Spleen (tissue), 11 donors: ENCODE measurements around the gene OR8I2. TPM values are rescaled to one million over a fixed set of nuclear protein-coding genes. Genes with fewer than 3 reads are reported as not detected.
"Not testable (repeated sequence)": the region's sequence is repeated elsewhere in the genome, so short reads cannot be mapped to it uniquely, and the experiment has no call there.

Source experiments
- DNase-seq: peaks from one replicate; pipeline ENCODE4 v3.0.0-alpha.2; 2020
- H3K27ac ChIP-seq, 8 donors: fragments of 200-600 bp; sonication (generic) in 7 of 8; 1 replicate in 4 of 8; 2 replicates in 4 of 8; pipeline versions ENCODE4 v1.5.0 to v1.8.0; 2016 to 2021; ENCODE audit warnings: inconsistent platforms in 4 of 8, mild to moderate bottlenecking in 4 of 8, moderate library complexity in 1 of 8
- H3K27me3 ChIP-seq, 7 donors: fragments of 200-600 bp; sonication (generic) in 6 of 7; replicated peaks in 1 of 7; 1 replicate in 4 of 7; 2 replicates in 3 of 7; pipeline versions ENCODE4 v1.5.0 to v1.8.0; 2016 to 2021; ENCODE audit warnings: inconsistent platforms in 3 of 7, mild to moderate bottlenecking in 1 of 7
- H3K36me3 ChIP-seq, 6 donors: fragments of 200-600 bp; sonication (generic) in 5 of 6; 1 replicate in 4 of 6; 2 replicates in 2 of 6; pipeline versions ENCODE4 v1.5.0 to v1.8.0; 2016 to 2021; ENCODE audit warnings: inconsistent platforms in 2 of 6
- H3K4me1 ChIP-seq, 6 donors: fragments of 200-600 bp; sonication (generic) in 5 of 6; 1 replicate in 3 of 6; 2 replicates in 3 of 6; pipeline versions ENCODE4 v1.5.0 to v1.8.0; 2016 to 2021; ENCODE audit warnings: inconsistent platforms in 3 of 6
- H3K4me3 ChIP-seq, 8 donors: fragments of 200-600 bp; sonication (generic) in 7 of 8; 1 replicate in 4 of 8; 2 replicates in 4 of 8; pipeline versions ENCODE4 v1.5.0 to v1.8.0; 2016 to 2021; ENCODE audit warnings: inconsistent platforms in 4 of 8, mild to moderate bottlenecking in 4 of 8, moderate library complexity in 2 of 8
- H3K9me3 ChIP-seq, 8 donors: fragments of 200-600 bp; sonication (generic) in 7 of 8; 1 replicate in 4 of 8; 2 replicates in 4 of 8; pipeline versions ENCODE4 v1.5.0 to v1.8.0; 2016 to 2021; ENCODE audit warnings: inconsistent platforms in 4 of 8
- CTCF ChIP-seq, 11 experiments: fragments of 200-600 bp in 7 of 11; fragments of 450-650 bp in 4 of 11; sonication (generic) in 4 of 11; IDR thresholded peaks in 8 of 11; conservative IDR thresholded peaks in 3 of 11; 1 replicate in 7 of 11; 2 replicates in 4 of 11; pipeline versions ENCODE4 v1.4.0 to v1.8.0; 2016 to 2021; ENCODE audit warnings: antibody characterized with exemption in 11 of 11, inconsistent platforms in 4 of 11, mild to moderate bottlenecking in 1 of 11
- POLR2A ChIP-seq, 3 donors: fragments of 450-650 bp; IDR thresholded peaks; one replicate each; pipeline ENCODE4 v1.5.1; 2017; ENCODE audit warnings: antibody characterized with exemption in 3 of 3, mild to moderate bottlenecking in 1 of 3
- POLR2AphosphoS5 ChIP-seq, 3 donors: sonication (generic); formaldehyde crosslinking; IDR thresholded peaks; one replicate each; pipeline ENCODE4 v1.5.1; 2017; ENCODE audit warnings: antibody characterized with exemption in 3 of 3
- WGBS, 5 donors: extraction: QIAGEN DNeasy Blood & Tissue Kit in 3 of 5; methylation state at CpG; one replicate each; pipeline versions ENCODE4 v1.1.5 to v1.1.7; 2013 to 2018; 5-methylcytosine and 5-hydroxymethylcytosine counted together
- intact Hi-C: fragments of 100-400 bp; cut with DNase I; formaldehyde crosslinking; loops from one replicate; pipeline ENCODE4 v1.15.0; 2023; ENCODE audit warnings: low total_unique reads
- polyA plus RNA-seq, 3 donors: library from polyadenylated mRNA; stranded (reverse); fragments of 200-250 nt; gene quantifications; one replicate each; pipeline ENCODE4 v1.2.1, GENCODE V29; 2013
- small RNA-seq, 4 donors: library from RNA; depleted of rRNA; stranded (forward); fragments of <200 nt; gene quantifications; one replicate each; pipeline ENCODE3, GENCODE V24; 2016
- total RNA-seq, 7 donors: library from RNA; depleted of rRNA in 3 of 7; stranded (reverse); fragments of >200 nt in 3 of 7; fragmentation: NEBNext Ultra II Directional in 4 of 7; extraction: Animal tissue kit (Norgen Biotek cat#: 25700) in 4 of 7; gene quantifications; one replicate each; pipeline versions ENCODE4 v1.1.0 to v1.2.1, GENCODE V29; 2016 to 2021
- donor health status: healthy with polysubstance abuse.
- donor health status: DM: no; HTN: no; CAD: no; lungs with moderate emphysema.
- donor health status: DM: no; HTN: no; CAD: no.
- donor health status: Bipolar disorder and iron deficiency.
- donor health status: healthy.
- donor health status: DM: no; HTN: no; CAD: no.
- donor health status: DM: yes; HTN: yes; CAD: no.

The OR8I2 gene
- total and polyA plus RNA-seq, 10 donors = not detected

- intact Hi-C loops = no loop called here
- Histone ChIP-seq H3K4me1 (no peaks in the 10 kb centered on the region), H3K27me3 (no peaks in the 10 kb centered on the region), H3K36me3 (no peaks in the 10 kb centered on the region), H3K9me3 (peaks cover 0 to 28% (median 8%) of the 10 kb centered on the region in 8 donors), H3K4me3 (no peak within 1 kb of the TSS), H3K27ac (no peak within 1 kb of the TSS)
- DNase-seq = no peak
- 73 to 94% (median 79%) methylated on average over 6 of the region's 6 CpGs for WGBS, 5 donors
- TF ChIP-seq POLR2A (IDR thresholded peaks at IDR 0.05) (no peak), POLR2AphosphoS5 (IDR thresholded peaks at IDR 0.05) (no peak), CTCF (IDR thresholded peaks at IDR 0.05 in 8 of 11, conservative IDR thresholded peaks at IDR 0.05 in 3 of 11) (no peak)
These were observed 29.0 kb downstream of the OR8I2 start, which contains the start of gene OR8H3 for GRCh38 chr11:56122073-56122472. OR8H3 (plus strand) TSS chr11:56122373; CDS start chr11:56122373, 0 bp downstream.

- intact Hi-C loops = no loop called here
- H3K27ac ChIP-seq = no peak within 1 kb of the TSS
- no peak for DNase-seq
- H3K4me3 ChIP-seq = no peak within 1 kb of the TSS
- peaks cover 0 to 23% (median 5%) of the 10 kb centered on the region in 8 donors for H3K9me3 ChIP-seq
- H3K4me1 ChIP-seq = no peaks in the 10 kb centered on the region
- H3K36me3 ChIP-seq = no peaks in the 10 kb centered on the region
- no peaks in the 10 kb centered on the region for H3K27me3 ChIP-seq
- TF ChIP-seq POLR2A (IDR thresholded peaks at IDR 0.05) (no peak), CTCF (IDR thresholded peaks at IDR 0.05 in 8 of 11, conservative IDR thresholded peaks at IDR 0.05 in 3 of 11) (no peak), POLR2AphosphoS5 (IDR thresholded peaks at IDR 0.05) (no peak)
These were observed 47.1 kb downstream of the OR8I2 start, which contains the start of gene OR8J3 for GRCh38 chr11:56140151-56140661. OR8J3 (minus strand) TSS chr11:56140201; CDS start chr11:56137718, 2,483 bp downstream.

- DNase-seq, H3K27ac ChIP-seq, H3K4me1 ChIP-seq, H3K27me3 ChIP-seq, H3K4me3 ChIP-seq, intact Hi-C loops, H3K36me3 ChIP-seq: not testable (repeated sequence)
- H3K9me3 ChIP-seq = peaks cover 0 to 23% (median 14%) of the 10 kb centered on the region in 8 donors
- WGBS, 5 donors = 91 to 97% (median 92%) methylated on average over 8 to 28 of the region's 30 CpGs
These were observed 50.6 kb downstream of the OR8I2 start for GRCh38 chr11:56143681-56144080.

Small RNAs within 50 kb of the gene (small RNA-seq; reads per million reads assigned to genes)
- 0 reads per million in 4 donors for gene OR8I4P

Other genes with a start within 250 kb of the OR8I2 start
- gene TRIM51, start 210.0 kb upstream of the OR8I2 start, total RNA-seq = not detected
- gene TRIM51, start 210.0 kb upstream of the OR8I2 start, polyA plus RNA-seq = not detected
- gene OR5W2, start 178.7 kb upstream of the OR8I2 start, total RNA-seq = not detected
- not detected for gene OR5W2, start 178.7 kb upstream of the OR8I2 start, polyA plus RNA-seq
- gene OR5I1, start 156.9 kb upstream of the OR8I2 start, total RNA-seq = not detected
- not detected for gene OR5I1, start 156.9 kb upstream of the OR8I2 start, polyA plus RNA-seq
- gene OR10AG1, start 123.4 kb upstream of the OR8I2 start, total RNA-seq = not detected
- not detected for gene OR10AG1, start 123.4 kb upstream of the OR8I2 start, polyA plus RNA-seq
- gene OR5F1, start 98.7 kb upstream of the OR8I2 start, total RNA-seq = not detected
- gene OR5F1, start 98.7 kb upstream of the OR8I2 start, polyA plus RNA-seq = not detected
- not detected for gene OR5AS1, start 65.7 kb upstream of the OR8I2 start, total RNA-seq
- not detected for gene OR5AS1, start 65.7 kb upstream of the OR8I2 start, polyA plus RNA-seq
- not detected for gene OR8H2, start 10.4 kb downstream of the OR8I2 start, total RNA-seq
- gene OR8H2, start 10.4 kb downstream of the OR8I2 start, polyA plus RNA-seq = under 1 TPM in 1 of 3 donors, not detected in 2; 0.10 TPM
- not detected for gene OR8H3, start 29.1 kb downstream of the OR8I2 start, total RNA-seq
- gene OR8H3, start 29.1 kb downstream of the OR8I2 start, polyA plus RNA-seq = not detected
- not detected for gene OR8J3, start 46.9 kb downstream of the OR8I2 start, total RNA-seq
- gene OR8J3, start 46.9 kb downstream of the OR8I2 start, polyA plus RNA-seq = not detected
- not detected for gene OR8K5, start 67.0 kb downstream of the OR8I2 start, total RNA-seq
- not detected for gene OR8K5, start 67.0 kb downstream of the OR8I2 start, polyA plus RNA-seq
- gene OR5J2, start 83.3 kb downstream of the OR8I2 start, total RNA-seq = not detected
- not detected for gene OR5J2, start 83.3 kb downstream of the OR8I2 start, polyA plus RNA-seq
- gene OR5T2, start 140.9 kb downstream of the OR8I2 start, total RNA-seq = not detected
- gene OR5T2, start 140.9 kb downstream of the OR8I2 start, polyA plus RNA-seq = not detected
- gene OR5T3, start 158.9 kb downstream of the OR8I2 start, total RNA-seq = not detected
- gene OR5T3, start 158.9 kb downstream of the OR8I2 start, polyA plus RNA-seq = not detected
- not detected for gene OR5T1, start 180.8 kb downstream of the OR8I2 start, total RNA-seq
- not detected for gene OR5T1, start 180.8 kb downstream of the OR8I2 start, polyA plus RNA-seq
- gene OR8H1, start 198.9 kb downstream of the OR8I2 start, total RNA-seq = not detected
- gene OR8H1, start 198.9 kb downstream of the OR8I2 start, polyA plus RNA-seq = not detected
- gene OR8K3, start 221.8 kb downstream of the OR8I2 start, total RNA-seq = not detected
- gene OR8K3, start 221.8 kb downstream of the OR8I2 start, polyA plus RNA-seq = not detected